Retinal pigment epithelial cell (primary cell): ENCODE measurements around the gene GOLT1A.

Source experiments
- DNase-seq: peaks from one replicate; pipeline ENCODE4 v3.0.0-alpha.2; 2010; ENCODE audit warnings: low read depth
- H3K4me3 ChIP-seq: 2 replicates; pipeline ENCODE4 v1.5.1; 2011; ENCODE audit warnings: mild to moderate bottlenecking, low read length, control low read depth, moderate library complexity
- TF ChIP-seq, protein P1 (sequence below): conservative IDR thresholded peaks from 2 replicates; pipeline ENCODE4 v1.5.1; 2011; ENCODE audit warnings: low read depth, low read length, control low read depth, inconsistent platforms

Gene GOLT1A

DNA sequence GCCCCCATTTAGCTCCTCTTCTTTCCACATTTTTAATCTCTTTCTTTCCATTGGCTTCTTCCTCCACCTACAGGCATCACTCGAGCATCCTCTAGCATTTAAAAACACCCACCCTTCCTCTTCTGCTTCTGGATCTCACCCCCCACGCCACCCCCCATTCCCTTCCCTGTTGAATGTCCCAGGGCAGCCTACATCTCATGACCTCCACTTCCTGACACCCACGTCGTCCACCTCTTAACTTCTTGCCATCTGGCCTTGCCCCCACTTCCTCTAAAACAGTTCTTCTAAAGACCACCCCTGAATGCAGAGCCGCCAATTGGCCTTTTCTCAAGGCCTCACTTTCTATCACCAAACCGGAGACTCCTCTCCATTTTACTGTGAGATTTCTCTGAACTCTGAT, 55.8 kb downstream of the GOLT1A start:
- no peak overlapping the region for H3K4me3 ChIP-seq
- DNase-seq = no peak
- TF ChIP-seq, protein P1, sequence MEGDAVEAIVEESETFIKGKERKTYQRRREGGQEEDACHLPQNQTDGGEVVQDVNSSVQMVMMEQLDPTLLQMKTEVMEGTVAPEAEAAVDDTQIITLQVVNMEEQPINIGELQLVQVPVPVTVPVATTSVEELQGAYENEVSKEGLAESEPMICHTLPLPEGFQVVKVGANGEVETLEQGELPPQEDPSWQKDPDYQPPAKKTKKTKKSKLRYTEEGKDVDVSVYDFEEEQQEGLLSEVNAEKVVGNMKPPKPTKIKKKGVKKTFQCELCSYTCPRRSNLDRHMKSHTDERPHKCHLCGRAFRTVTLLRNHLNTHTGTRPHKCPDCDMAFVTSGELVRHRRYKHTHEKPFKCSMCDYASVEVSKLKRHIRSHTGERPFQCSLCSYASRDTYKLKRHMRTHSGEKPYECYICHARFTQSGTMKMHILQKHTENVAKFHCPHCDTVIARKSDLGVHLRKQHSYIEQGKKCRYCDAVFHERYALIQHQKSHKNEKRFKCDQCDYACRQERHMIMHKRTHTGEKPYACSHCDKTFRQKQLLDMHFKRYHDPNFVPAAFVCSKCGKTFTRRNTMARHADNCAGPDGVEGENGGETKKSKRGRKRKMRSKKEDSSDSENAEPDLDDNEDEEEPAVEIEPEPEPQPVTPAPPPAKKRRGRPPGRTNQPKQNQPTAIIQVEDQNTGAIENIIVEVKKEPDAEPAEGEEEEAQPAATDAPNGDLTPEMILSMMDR = no peak

DNA sequence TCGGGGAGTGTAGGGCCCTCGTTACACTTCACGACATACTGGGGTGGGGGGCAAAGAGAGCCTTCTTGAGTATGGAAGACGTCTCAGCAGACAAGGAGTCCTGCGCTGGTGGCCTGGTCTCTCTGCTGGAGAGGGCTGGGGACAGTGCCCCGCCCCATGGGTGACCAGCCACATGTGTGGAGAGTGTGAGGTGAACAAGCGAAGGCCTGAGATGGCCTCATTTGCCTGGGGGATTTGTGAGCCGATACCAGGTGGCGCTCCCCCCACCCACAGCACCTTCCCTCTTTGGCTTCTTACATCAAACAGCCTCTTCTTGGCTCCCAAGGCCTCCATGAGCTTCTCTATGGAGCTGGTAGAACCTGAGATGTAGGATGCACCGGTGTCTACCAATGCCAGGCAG, 57.9 kb downstream of the GOLT1A start:
- DNase-seq = no peak
- TF ChIP-seq, protein P1 = no peak
- no peak overlapping the region for H3K4me3 ChIP-seq

DNA sequence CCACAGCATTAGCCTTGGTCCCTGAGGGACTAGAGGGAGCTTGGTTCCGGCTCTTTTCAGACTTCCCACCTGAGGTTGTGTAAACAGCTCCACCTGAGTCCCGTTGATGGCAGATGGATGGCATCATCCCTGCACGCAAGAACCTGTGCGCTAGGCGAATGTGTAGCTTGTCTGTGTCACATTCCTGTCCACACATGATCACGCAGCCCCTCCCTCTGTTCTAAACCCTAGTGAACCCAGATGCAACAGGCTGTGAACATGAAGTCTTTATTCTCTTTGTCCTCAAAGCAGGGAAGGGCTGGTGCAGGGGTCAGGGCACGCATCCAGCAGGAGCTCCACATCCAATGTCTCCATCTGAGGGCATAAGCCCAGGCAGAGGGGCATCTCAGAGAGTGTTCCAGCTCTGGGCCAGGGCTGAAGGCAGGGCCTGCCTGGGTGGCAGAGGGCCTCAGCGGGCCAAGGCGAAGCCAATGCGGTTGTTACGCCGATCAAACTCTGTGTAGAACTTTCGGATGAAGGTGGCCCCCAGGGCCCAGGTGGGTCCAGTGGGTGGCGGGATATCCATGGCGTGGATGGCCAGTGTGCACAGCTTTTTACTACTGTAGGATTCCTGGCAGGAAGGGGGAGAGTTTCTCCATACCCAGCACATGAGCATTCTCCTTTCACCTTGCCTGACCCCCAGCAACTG, 59.1 kb downstream of the GOLT1A start:
- DNase-seq = no peak
- no peak overlapping the region for H3K4me3 ChIP-seq
- TF ChIP-seq, protein P1 = no peak

DNA sequence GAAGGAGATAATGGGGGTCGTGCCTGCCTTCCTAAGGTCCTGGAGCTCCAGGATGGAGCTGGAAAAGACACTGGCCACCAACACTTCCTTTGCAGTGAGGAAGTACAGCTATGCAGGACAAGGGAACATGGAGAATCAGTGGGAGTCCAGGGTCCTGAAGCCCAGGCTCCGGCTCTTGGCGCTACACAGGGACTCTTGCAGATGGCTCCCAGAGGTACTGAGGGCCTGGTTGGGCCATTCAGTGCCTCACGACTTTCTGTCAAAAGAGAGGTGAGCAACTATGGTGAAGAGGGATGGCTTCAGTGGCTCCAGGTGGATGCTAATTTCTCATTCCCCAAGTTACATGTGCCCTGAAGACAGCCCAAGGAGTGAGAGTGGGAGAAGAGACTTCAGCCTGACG, 60.1 kb downstream of the GOLT1A start:
- TF ChIP-seq, protein P1 = no peak
- no peak overlapping the region for H3K4me3 ChIP-seq
- DNase-seq = no peak

DNA sequence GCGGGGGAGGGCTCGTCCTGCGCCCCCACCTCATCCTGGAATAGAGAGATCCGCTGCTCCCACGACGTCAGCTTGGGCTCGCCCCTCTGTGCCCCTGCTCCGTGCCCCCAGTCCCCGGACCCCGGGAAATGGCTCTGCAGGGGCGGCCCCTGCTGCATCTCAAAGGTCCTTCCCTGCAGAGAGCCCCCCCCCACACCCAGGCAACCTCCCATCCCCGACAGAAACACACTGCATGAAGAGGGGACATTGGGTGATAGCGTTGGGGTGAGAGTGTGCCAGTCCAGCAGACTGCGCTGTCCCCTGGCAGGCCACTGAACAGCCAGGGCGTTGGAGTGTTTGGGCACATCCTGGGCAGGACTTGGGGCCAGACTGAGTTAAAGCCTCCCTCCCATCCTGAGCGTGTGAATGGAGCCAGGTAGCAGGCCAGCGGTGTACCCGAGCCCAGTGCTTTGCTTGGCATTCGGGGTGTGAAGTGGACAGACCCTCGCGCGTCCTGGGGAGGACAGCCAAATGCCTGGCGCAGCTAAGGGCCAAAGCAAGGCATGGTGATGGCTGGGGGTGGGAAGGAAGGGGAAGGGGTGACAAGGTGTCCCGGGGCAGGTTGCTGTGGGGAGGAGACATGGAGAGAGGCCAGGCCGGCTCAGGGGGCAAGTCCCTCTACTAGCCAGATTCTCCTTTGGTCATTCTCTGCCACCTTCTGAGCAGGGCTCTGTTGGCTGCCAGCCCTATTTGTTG, 61.3 kb downstream of the GOLT1A start:
- TF ChIP-seq, protein P1 = no peak
- DNase-seq = no peak
- peak overlapping the region; percentile 53 for H3K4me3 ChIP-seq

DNA sequence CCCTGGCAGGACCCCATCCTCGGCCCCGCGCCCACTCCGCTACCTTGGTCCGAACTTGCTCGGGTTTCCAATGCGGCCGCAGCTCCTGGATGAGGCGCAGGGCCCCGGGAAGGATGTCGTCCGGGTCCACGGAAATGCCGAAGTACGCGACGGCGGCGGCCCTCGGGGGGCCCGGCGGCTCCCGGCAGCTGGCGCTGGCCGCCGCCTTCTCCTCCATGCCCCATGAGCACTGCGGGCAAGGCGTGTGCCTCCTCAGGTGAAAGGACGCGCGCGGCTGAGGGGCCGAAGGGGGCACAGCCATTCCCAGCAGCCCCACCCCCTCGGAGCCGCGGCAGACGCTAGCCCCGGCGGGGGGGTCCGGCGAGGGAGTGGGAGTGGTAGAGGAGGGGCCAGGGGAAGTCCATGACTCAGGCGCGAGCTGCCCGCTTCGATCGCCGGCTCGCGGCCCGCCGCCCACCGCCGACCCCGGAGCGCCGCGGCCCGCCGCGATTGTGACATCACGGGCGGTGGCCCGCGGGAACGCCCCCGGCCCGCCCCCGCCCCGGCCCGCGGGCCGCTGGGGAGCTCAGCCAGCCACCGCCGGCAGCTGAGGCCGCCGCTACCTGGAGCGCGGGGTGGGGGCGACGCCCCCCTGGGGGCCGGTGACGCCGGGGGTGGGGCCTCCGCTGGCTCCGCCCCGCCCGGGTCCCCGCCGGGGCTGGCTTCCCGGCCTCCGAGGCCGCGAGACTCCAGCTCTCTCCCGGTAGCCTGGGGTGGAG, 62.1 kb downstream of the GOLT1A start, which contains the start of gene ETNK2:
Gene ETNK2, minus strand, starts transcription at position 493 of the 758 bp plus-strand sequence. Its CDS starts 192 bp downstream, at position 301.
- peak within 1 kb of the TSS; percentile 56 for H3K4me3 ChIP-seq
- TF ChIP-seq, protein P1 = no peak
- no peak for DNase-seq
